Measurements from ENCODE around the gene SSH2.

The SSH2 gene

DNA sequence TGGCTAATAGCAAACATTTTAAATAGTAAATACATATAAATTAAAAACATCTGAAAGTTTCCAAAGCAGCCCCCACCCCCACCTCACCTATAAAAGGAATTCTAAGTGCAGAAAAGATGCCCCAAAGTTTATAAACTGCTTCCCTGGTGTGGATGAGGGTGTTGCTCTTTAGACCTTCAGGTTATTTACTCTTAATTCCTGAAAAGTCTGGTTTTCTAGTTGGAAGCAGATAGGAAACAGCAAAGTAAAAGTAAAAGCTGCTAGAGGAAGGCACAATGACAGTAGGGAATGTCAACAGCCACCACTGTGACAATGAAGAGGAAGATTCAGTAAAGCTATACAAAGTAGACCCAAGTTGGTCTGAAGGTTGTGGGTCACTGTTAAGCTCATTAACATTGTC is 37.8 kb downstream of the SSH2 start:
- no peaks in the 10 kb centered on the region for H3K9me3 ChIP-seq (ENCODE audit: insufficient read depth, low read length)
- H3K27me3 ChIP-seq (ENCODE audit: low read length) = no peaks in the 10 kb centered on the region
- H3K4me2 ChIP-seq (ENCODE audit: low read depth, low read length, poor library complexity, severe bottlenecking) = no peak overlapping the region
- H3K79me2 ChIP-seq (ENCODE audit: insufficient read depth, low read length) = peaks cover 84% of the 10 kb centered on the region
- H3F3A ChIP-seq (ENCODE audit: insufficient read depth) = 0 out of 2 replicates have a peak, but pooled peaks cover 6% of the 10 kb centered on the region
- H3K36me3 ChIP-seq (ENCODE audit: low read length) = 0 out of 2 replicates have a peak, but pooled peaks cover 3% of the 10 kb centered on the region
- H3K4me3 ChIP-seq (ENCODE audit: insufficient read depth, low read length, poor library complexity, severe bottlenecking) = no peak overlapping the region
- H3K27ac ChIP-seq (ENCODE audit: low read depth, low read length) = no peak overlapping the region; the same call in 1 of the 2 replicates
- no peaks in the 10 kb centered on the region for H4K20me1 ChIP-seq (ENCODE audit: low read depth, low read length)
- no peak overlapping the region for H2AFZ ChIP-seq (ENCODE audit: low read depth, low read length, severe bottlenecking)
- TF ChIP-seq CTCF (IDR thresholded peaks at IDR 0.05; ENCODE audit: insufficient read depth, low read length, poor library complexity, severe bottlenecking) = no peak
- TF ChIP-seq EZH2phosphoT487 (conservative IDR thresholded peaks at IDR 0.05; ENCODE audit: low read length) = no peak
- no peak overlapping the region for H3K9ac ChIP-seq (ENCODE audit: low read length)
- no peaks in the 10 kb centered on the region for H3K9me2 ChIP-seq (replicated peaks; ENCODE audit: insufficient read depth, low read length)

DNA sequence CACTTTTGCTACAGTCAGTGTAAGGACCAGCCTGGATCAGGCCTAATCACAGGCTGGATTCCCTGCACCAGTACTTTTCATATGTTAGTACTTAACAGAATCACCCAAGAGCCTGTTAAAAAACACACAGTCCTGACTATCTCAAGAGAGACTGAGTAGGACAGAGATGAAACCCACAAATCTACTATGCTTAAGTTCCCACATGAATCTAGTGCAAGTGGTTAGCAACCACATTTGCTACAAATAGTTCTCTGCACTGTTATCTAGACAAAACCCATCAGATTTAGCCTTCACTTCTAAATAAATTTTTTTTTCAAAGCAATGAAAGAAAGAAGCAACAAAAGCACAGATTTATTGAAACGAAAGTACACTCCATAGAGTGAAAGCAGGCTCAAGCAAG is 38.9 kb downstream of the SSH2 start:
- Histone ChIP-seq H3K27me3 (ENCODE audit: low read length) (no peaks in the 10 kb centered on the region), H3K4me2 (ENCODE audit: low read depth, low read length, poor library complexity, severe bottlenecking) (peak overlapping the region; percentile 12), H3K9me2 (replicated peaks; ENCODE audit: insufficient read depth, low read length) (no peaks in the 10 kb centered on the region), H3K9ac (ENCODE audit: low read length) (no peak overlapping the region), H2AFZ (ENCODE audit: low read depth, low read length, severe bottlenecking) (no peak overlapping the region), H3K27ac (ENCODE audit: low read depth, low read length) (peak overlapping the region; percentile 4; the same call in 1 of the 2 replicates), H3K36me3 (ENCODE audit: low read length) (0 out of 2 replicates have a peak, but pooled peaks cover 3% of the 10 kb centered on the region), H3F3A (ENCODE audit: insufficient read depth) (0 out of 2 replicates have a peak, but pooled peaks cover 6% of the 10 kb centered on the region), H3K4me3 (ENCODE audit: insufficient read depth, low read length, poor library complexity, severe bottlenecking) (no peak overlapping the region), H3K79me2 (ENCODE audit: insufficient read depth, low read length) (peaks cover 84% of the 10 kb centered on the region), H4K20me1 (ENCODE audit: low read depth, low read length) (no peaks in the 10 kb centered on the region), H3K9me3 (ENCODE audit: insufficient read depth, low read length) (no peaks in the 10 kb centered on the region)
- TF ChIP-seq EZH2phosphoT487 (conservative IDR thresholded peaks at IDR 0.05; ENCODE audit: low read length) (no peak), CTCF (IDR thresholded peaks at IDR 0.05; ENCODE audit: insufficient read depth, low read length, poor library complexity, severe bottlenecking) (no peak)

GRCh38 chr17:29885031-29885640 is 44.9 kb downstream of the SSH2 start:
- Histone ChIP-seq H3K27me3 (ENCODE audit: low read length) (no peaks in the 10 kb centered on the region), H3K4me3 (ENCODE audit: insufficient read depth, low read length, poor library complexity, severe bottlenecking) (no peak overlapping the region), H2AFZ (ENCODE audit: low read depth, low read length, severe bottlenecking) (no peak overlapping the region), H3K9ac (ENCODE audit: low read length) (no peak overlapping the region), H3F3A (ENCODE audit: insufficient read depth) (no peaks in the 10 kb centered on the region), H3K4me2 (ENCODE audit: low read depth, low read length, poor library complexity, severe bottlenecking) (no peak overlapping the region), H3K79me2 (ENCODE audit: insufficient read depth, low read length) (peaks cover 96% of the 10 kb centered on the region), H3K9me2 (replicated peaks; ENCODE audit: insufficient read depth, low read length) (no peaks in the 10 kb centered on the region), H3K36me3 (ENCODE audit: low read length) (no peaks in the 10 kb centered on the region), H3K9me3 (ENCODE audit: insufficient read depth, low read length) (no peaks in the 10 kb centered on the region), H4K20me1 (ENCODE audit: low read depth, low read length) (0 out of 2 replicates have a peak, but pooled peaks cover 5% of the 10 kb centered on the region), H3K27ac (ENCODE audit: low read depth, low read length) (no peak overlapping the region)
- TF ChIP-seq EZH2phosphoT487 (conservative IDR thresholded peaks at IDR 0.05; ENCODE audit: low read length) = no peak

DNA sequence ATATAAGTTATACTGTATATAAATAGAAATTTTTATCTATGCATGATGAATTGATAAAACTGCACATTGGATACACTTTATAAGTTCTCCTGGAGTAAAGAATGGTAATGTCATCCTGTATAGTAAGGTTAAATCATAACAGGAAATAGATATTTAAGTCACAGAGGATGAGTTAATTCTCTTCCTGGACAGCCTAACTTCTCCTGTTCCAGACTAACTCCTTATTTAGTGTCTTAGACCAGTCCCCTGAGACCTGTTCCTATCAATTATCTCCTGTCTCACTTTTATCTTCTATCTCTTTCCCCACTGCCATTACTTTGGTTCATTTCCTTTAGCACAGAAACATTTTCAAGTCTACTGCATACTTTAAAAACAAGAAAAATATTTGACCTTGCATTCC is 46.5 kb downstream of the SSH2 start:
- no peaks in the 10 kb centered on the region for H3K9me2 ChIP-seq (replicated peaks; ENCODE audit: insufficient read depth, low read length)
- H3F3A ChIP-seq (ENCODE audit: insufficient read depth) = no peaks in the 10 kb centered on the region
- H3K9ac ChIP-seq (ENCODE audit: low read length) = no peak overlapping the region
- H3K9me3 ChIP-seq (ENCODE audit: insufficient read depth, low read length) = no peaks in the 10 kb centered on the region
- no peaks in the 10 kb centered on the region for H3K36me3 ChIP-seq (ENCODE audit: low read length)
- H3K27ac ChIP-seq (ENCODE audit: low read depth, low read length) = no peak overlapping the region
- TF ChIP-seq CTCF (IDR thresholded peaks at IDR 0.05; ENCODE audit: insufficient read depth, low read length, poor library complexity, severe bottlenecking) (no peak), EZH2phosphoT487 (conservative IDR thresholded peaks at IDR 0.05; ENCODE audit: low read length) (no peak)
- H3K79me2 ChIP-seq (ENCODE audit: insufficient read depth, low read length) = peaks cover 97% of the 10 kb centered on the region
- H3K27me3 ChIP-seq (ENCODE audit: low read length) = no peaks in the 10 kb centered on the region
- no peak overlapping the region for H3K4me2 ChIP-seq (ENCODE audit: low read depth, low read length, poor library complexity, severe bottlenecking)
- H3K4me3 ChIP-seq (ENCODE audit: insufficient read depth, low read length, poor library complexity, severe bottlenecking) = no peak overlapping the region
- H4K20me1 ChIP-seq (ENCODE audit: low read depth, low read length) = 0 out of 2 replicates have a peak, but pooled peaks cover 5% of the 10 kb centered on the region
- H2AFZ ChIP-seq (ENCODE audit: low read depth, low read length, severe bottlenecking) = no peak overlapping the region

All from SU-DHL-6 (cell line).